SIG-M5 treated with dmso at 0.1 percent for 504 hours (cell line): ENCODE results near the gene TECPR2.

Experiments
- DNase-seq: peaks from one replicate; lab custom pipeline; 2025; ENCODE audit not compliant: unreplicated experiment; lab: John Stamatoyannopoulos, UW

TECPR2 gene

DNA sequence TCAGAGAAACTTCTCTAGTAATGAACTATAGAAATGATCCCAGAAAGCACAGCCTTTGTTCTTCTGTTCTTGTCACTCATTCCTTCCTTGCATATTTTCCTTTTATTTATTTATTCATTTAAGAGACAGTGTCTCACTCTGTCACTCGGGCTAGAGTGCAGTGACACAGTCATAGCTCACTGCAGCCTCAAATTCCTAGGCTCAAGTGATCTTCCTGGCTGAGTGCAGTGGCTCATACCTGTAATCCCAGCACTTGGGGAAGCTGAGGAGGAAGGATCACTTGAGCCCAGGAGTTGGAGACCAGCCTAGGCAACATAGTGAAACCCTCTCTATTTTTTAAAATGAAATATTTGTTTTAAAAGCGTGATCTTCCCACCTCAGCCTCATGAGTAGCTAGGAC is 11.5 kb downstream of the TECPR2 start:
- DNase-seq = no peak

GRCh38 chr14:102375119-102375518 is 12.4 kb downstream of the TECPR2 start:
- no peak for DNase-seq

DNA sequence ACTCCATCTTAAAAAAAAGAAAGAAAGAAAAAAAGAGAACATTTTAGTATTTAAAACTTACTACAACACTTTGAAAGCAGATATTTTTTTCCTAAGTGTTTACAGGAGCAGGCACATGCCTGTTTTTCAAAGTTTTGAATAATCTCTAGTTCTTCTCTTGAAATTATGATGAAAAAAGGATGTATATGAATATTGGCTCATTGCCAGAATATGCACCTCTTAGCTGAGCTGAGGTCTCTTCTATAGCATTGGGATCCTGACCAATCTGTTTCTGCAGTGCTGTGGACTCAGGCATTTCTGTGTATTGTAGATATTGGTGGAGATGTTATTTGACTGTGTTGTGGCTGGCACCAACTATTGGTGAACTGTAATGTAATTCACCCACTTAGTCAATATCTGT is 15.0 kb downstream of the TECPR2 start:
- DNase-seq = no peak

DNA sequence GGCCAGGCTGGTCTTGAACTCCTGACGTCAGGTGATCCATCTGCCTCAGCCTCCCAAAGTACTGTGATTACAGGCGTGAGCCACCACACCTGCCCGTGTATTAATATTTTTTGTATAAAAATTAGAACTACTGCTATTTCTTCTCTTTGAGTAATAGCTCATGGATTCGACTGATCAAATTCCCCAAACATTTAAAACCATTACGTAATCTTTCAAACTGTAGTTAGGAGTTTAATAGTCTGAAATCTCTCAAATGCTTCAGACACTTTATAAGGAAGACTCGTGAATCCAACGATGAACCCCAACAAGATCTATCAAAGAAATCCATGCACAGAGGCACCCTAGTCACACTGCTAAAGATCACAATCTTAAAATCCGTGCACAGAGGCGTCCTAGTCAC is 16.1 kb downstream of the TECPR2 start:
- DNase-seq = no peak

- DNase-seq = no peak
Measured at GRCh38 chr14:102387086-102387485, 24.3 kb downstream of the TECPR2 start.

DNA sequence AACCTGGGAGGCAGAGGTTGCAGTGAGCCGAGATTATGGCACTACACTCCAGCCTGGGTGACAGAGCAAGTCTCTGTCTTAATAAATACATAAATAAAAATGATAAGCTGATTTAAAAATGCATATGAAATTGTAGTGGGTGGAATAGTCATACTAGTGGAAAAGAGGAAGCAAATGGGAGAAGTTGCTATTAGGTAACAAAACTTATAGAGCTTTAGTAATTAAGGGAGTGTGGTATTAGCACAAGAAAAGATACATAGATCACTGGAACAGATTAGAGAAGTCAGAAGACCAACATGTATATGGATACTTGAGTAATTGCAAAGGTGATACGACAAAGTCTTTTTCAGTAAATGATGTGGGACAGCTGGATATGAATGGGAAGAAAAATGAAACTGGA is 26.5 kb downstream of the TECPR2 start:
- DNase-seq = peak; percentile 75

GRCh38 chr14:102390064-102390855 is 27.5 kb downstream of the TECPR2 start:
- no peak for DNase-seq

GRCh38 chr14:102392506-102392905 is 29.8 kb downstream of the TECPR2 start:
- no peak for DNase-seq

DNA sequence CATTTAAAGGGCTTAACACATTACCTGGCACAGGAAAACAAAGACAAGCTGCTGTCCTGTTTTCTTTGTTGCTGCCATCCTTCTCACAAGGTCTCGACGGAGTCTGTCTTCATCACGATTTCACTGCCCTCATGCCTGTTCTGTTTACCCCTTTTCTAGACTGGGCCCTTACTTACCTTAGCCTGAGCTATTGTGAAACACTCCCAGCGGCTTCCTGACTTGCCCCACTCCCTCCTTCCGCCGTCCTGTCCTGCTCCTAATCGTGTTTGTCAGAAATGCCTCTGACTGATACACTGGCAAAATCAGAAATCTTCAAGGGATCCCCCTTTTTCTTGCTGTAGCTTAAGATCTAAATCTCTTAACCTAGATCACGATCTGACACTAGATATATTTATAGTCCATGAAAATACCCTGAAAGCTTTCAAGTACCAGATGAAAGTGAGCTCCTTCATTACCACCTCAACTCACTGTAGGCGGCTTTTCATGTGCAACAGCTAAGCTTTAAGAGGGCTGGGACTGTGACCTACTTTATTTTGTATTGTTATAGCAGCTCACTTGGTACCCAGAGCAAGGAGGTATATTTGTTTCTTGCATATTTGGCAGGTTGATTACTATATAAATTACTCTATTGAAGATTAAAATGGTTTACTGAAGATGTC is 32.1 kb downstream of the TECPR2 start:
- DNase-seq = peak; percentile 19

GRCh38 chr14:102396521-102396920 is 33.8 kb downstream of the TECPR2 start:
- no peak for DNase-seq

- DNase-seq = no peak
Measured at GRCh38 chr14:102403028-102403427, 40.3 kb downstream of the TECPR2 start.

DNA sequence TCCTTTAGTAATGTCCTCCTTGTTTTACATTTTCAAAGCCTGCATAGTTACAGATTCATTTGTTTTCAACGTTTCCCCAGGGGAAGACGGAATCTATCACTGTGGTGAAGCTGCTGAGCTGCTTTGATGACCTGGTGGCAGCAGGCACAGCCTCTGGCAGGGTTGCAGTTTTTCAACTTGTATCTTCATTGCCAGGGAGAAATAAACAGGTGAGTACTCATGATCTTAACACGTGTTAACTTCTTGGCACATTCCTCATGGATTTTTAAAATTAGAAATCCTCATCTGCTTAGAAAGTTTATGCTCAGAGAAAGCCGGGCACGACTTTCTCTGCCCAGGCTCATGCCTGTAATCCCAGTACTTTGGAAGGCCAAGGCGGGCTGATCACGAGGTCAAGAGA is 44.5 kb downstream of the TECPR2 start:
- no peak for DNase-seq

GRCh38 chr14:102408724-102409123 is 46.0 kb downstream of the TECPR2 start:
- DNase-seq = no peak

DNA sequence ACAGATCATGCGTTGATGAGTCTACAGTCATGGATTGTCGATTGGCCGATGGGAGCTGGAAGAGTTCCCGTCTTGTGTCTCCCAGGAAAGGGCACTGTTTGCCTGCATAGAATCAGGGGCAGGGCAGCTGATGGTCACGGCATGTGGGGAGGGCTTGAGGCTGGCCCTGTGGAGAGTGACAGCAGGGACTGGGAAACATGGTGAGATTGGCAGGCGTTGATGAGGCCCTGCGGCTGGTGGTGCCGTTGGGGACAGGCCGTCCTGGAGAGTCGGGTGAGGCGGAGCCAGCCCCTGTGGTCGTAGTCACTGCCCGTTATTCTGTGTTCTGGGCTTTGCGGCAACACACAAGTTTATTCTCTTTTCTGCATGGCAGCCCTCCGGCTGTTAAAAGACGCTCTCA is 52.9 kb downstream of the TECPR2 start:
- DNase-seq = no peak

- DNase-seq = no peak
Measured at GRCh38 chr14:102417001-102417431, 54.3 kb downstream of the TECPR2 start.

DNA sequence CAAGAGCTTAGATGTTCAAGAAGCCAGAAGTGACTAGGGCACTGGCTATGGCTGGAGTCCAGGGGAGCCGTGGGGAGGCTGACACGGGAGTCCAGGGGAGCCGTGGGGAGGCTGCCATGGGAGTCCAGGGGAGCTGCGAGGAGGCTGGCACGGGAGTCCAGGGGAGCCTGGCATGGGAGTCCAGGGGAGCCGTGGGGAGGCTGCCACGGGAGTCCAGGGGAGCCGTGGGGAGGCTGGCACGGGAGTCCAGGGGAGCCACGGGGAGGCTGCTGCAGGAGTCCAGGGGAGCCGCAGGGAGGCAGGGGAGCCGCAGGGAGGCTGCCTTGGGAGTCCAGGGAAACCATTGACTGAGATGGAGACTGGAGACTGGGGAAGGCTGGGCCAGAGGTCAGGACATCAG is 54.9 kb downstream of the TECPR2 start:
- DNase-seq = no peak

- DNase-seq = no peak
Measured at GRCh38 chr14:102418169-102418852, 55.6 kb downstream of the TECPR2 start.

- no peak for DNase-seq
Measured at GRCh38 chr14:102418853-102419240, 56.1 kb downstream of the TECPR2 start.

- no peak for DNase-seq
Measured at GRCh38 chr14:102419276-102419675, 56.5 kb downstream of the TECPR2 start.

- no peak for DNase-seq
Measured at GRCh38 chr14:102419716-102420115, 57.0 kb downstream of the TECPR2 start.

- DNase-seq = no peak
Measured at GRCh38 chr14:102421411-102422057, 58.8 kb downstream of the TECPR2 start.

- DNase-seq = no peak
Measured at GRCh38 chr14:102424520-102424919, 61.8 kb downstream of the TECPR2 start.
